HG03108 (cell line): ENCODE measurements around the gene SRC.

Experiments
- ATAC-seq: cut with Tn5 transposase; IDR thresholded peaks from one replicate; pipeline ENCODE4 v1.9.1; 2021; ENCODE audit warnings: moderate library complexity; ENCODE audit not compliant: unreplicated experiment

SRC gene

GRCh38 chr20:37406010-37406998 is 60.4 kb downstream of the SRC start:
- no peak for ATAC-seq

GRCh38 chr20:37407019-37407566 is 61.2 kb downstream of the SRC start:
- ATAC-seq: no peak

GRCh38 chr20:37407573-37408002 is 61.6 kb downstream of the SRC start:
- no peak for ATAC-seq

GRCh38 chr20:37408302-37409193 is 62.6 kb downstream of the SRC start:
- ATAC-seq: no peak

GRCh38 chr20:37411408-37412219 is 65.7 kb downstream of the SRC start:
- no peak for ATAC-seq

GRCh38 chr20:37413023-37413334 is 67.0 kb downstream of the SRC start:
- ATAC-seq: no peak

GRCh38 chr20:37413379-37413778 is 67.4 kb downstream of the SRC start:
- no peak for ATAC-seq

- no peak for ATAC-seq
Observed at GRCh38 chr20:37414224-37415035, 68.5 kb downstream of the SRC start.

GRCh38 chr20:37415118-37416085 is 69.5 kb downstream of the SRC start:
- no peak for ATAC-seq

- ATAC-seq: no peak
Observed at GRCh38 chr20:37416100-37416847, 70.3 kb downstream of the SRC start.

- ATAC-seq: no peak
Observed at GRCh38 chr20:37416848-37417616, 71.1 kb downstream of the SRC start.

GRCh38 chr20:37417617-37418467 is 71.9 kb downstream of the SRC start:
- ATAC-seq: no peak

GRCh38 chr20:37418591-37419109 is 72.7 kb downstream of the SRC start:
- ATAC-seq: no peak

- no peak for ATAC-seq
Observed at GRCh38 chr20:37419307-37419706, 73.4 kb downstream of the SRC start.

- no peak for ATAC-seq
Observed at GRCh38 chr20:37419774-37420542, 74.0 kb downstream of the SRC start.
